ENCODE results near the gene CHD6. TPM values are rescaled to one million over a fixed set of nuclear protein-coding genes. Genes with fewer than 3 reads are reported as not detected.

The CHD6 gene
- total and polyA plus RNA-seq, 2 experiments from 2014 or later: 41.0 to 158 TPM

DNA sequence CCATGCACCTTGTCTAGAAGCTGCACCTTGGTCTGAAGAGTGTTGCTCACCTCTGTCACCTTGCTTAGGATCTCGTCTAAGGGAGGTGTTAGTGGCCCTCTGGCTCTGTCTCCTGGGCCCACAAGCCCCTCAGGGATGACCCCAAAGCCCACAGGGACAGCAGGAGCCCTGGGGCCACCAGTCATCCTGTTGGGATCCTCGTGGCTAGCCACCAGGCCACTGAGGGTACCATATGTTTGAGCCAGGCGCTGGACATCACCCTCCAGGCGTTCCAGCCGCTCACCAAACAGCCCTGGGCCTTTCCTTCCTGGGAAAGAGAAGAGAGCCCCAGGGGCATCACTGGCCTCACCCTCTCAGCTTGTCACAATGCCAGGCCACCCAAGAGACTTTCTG lies 255.4 kb downstream of the CHD6 start:
- ATAC-seq (no peak), DNase-seq (ENCODE audit: low spot score) (no peak)
- Histone ChIP-seq H4K20me1 (replicated peaks; ENCODE audit: insufficient read depth) (no peaks in the 10 kb centered on the region), H3K4me1 (ENCODE audit: insufficient read depth) (peaks cover 5% of the 10 kb centered on the region; the same call in 1 of the 2 replicates), H2AFZ (no peak overlapping the region), H3K4me2 (no peak overlapping the region), H3K79me2 (replicated peaks; ENCODE audit: insufficient read depth) (no peaks in the 10 kb centered on the region), H3K27ac (ENCODE audit: low read depth) (no peak overlapping the region), H3F3A (replicated peaks; ENCODE audit: low read depth) (peaks cover 5% of the 10 kb centered on the region; the same call in 1 of the 2 replicates), H3K27me3 (ENCODE audit: insufficient read depth) (peaks cover 32% of the 10 kb centered on the region), H3K4me3 (no peak overlapping the region), H3K36me3 (ENCODE audit: insufficient read depth) (no peaks in the 10 kb centered on the region), H3K9me2 (ENCODE audit: insufficient read depth) (no peaks in the 10 kb centered on the region)
- TF ChIP-seq ZNF331 (CRISPR knock-in tag; IDR thresholded peaks at IDR 0.05; ENCODE audit: low read depth): no peak
- TF ChIP-seq ZNF114 (CRISPR knock-in tag; IDR thresholded peaks at IDR 0.05): no peak
- no peak for TF ChIP-seq EZH2 (IDR thresholded peaks at IDR 0.05; ENCODE audit: low read depth, unreplicated experiment)
- TF ChIP-seq, protein P1, sequence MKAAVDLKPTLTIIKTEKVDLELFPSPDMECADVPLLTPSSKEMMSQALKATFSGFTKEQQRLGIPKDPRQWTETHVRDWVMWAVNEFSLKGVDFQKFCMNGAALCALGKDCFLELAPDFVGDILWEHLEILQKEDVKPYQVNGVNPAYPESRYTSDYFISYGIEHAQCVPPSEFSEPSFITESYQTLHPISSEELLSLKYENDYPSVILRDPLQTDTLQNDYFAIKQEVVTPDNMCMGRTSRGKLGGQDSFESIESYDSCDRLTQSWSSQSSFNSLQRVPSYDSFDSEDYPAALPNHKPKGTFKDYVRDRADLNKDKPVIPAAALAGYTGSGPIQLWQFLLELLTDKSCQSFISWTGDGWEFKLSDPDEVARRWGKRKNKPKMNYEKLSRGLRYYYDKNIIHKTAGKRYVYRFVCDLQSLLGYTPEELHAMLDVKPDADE (IDR thresholded peaks at IDR 0.05): no peak
- TF ChIP-seq, protein P2, sequence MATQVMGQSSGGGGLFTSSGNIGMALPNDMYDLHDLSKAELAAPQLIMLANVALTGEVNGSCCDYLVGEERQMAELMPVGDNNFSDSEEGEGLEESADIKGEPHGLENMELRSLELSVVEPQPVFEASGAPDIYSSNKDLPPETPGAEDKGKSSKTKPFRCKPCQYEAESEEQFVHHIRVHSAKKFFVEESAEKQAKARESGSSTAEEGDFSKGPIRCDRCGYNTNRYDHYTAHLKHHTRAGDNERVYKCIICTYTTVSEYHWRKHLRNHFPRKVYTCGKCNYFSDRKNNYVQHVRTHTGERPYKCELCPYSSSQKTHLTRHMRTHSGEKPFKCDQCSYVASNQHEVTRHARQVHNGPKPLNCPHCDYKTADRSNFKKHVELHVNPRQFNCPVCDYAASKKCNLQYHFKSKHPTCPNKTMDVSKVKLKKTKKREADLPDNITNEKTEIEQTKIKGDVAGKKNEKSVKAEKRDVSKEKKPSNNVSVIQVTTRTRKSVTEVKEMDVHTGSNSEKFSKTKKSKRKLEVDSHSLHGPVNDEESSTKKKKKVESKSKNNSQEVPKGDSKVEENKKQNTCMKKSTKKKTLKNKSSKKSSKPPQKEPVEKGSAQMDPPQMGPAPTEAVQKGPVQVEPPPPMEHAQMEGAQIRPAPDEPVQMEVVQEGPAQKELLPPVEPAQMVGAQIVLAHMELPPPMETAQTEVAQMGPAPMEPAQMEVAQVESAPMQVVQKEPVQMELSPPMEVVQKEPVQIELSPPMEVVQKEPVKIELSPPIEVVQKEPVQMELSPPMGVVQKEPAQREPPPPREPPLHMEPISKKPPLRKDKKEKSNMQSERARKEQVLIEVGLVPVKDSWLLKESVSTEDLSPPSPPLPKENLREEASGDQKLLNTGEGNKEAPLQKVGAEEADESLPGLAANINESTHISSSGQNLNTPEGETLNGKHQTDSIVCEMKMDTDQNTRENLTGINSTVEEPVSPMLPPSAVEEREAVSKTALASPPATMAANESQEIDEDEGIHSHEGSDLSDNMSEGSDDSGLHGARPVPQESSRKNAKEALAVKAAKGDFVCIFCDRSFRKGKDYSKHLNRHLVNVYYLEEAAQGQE (IDR thresholded peaks at IDR 0.05; ENCODE audit: unreplicated experiment): no peak
- TF ChIP-seq POLR2AphosphoS5 (IDR thresholded peaks at IDR 0.05; ENCODE audit: low read depth): no peak
- TF ChIP-seq, protein P3, sequence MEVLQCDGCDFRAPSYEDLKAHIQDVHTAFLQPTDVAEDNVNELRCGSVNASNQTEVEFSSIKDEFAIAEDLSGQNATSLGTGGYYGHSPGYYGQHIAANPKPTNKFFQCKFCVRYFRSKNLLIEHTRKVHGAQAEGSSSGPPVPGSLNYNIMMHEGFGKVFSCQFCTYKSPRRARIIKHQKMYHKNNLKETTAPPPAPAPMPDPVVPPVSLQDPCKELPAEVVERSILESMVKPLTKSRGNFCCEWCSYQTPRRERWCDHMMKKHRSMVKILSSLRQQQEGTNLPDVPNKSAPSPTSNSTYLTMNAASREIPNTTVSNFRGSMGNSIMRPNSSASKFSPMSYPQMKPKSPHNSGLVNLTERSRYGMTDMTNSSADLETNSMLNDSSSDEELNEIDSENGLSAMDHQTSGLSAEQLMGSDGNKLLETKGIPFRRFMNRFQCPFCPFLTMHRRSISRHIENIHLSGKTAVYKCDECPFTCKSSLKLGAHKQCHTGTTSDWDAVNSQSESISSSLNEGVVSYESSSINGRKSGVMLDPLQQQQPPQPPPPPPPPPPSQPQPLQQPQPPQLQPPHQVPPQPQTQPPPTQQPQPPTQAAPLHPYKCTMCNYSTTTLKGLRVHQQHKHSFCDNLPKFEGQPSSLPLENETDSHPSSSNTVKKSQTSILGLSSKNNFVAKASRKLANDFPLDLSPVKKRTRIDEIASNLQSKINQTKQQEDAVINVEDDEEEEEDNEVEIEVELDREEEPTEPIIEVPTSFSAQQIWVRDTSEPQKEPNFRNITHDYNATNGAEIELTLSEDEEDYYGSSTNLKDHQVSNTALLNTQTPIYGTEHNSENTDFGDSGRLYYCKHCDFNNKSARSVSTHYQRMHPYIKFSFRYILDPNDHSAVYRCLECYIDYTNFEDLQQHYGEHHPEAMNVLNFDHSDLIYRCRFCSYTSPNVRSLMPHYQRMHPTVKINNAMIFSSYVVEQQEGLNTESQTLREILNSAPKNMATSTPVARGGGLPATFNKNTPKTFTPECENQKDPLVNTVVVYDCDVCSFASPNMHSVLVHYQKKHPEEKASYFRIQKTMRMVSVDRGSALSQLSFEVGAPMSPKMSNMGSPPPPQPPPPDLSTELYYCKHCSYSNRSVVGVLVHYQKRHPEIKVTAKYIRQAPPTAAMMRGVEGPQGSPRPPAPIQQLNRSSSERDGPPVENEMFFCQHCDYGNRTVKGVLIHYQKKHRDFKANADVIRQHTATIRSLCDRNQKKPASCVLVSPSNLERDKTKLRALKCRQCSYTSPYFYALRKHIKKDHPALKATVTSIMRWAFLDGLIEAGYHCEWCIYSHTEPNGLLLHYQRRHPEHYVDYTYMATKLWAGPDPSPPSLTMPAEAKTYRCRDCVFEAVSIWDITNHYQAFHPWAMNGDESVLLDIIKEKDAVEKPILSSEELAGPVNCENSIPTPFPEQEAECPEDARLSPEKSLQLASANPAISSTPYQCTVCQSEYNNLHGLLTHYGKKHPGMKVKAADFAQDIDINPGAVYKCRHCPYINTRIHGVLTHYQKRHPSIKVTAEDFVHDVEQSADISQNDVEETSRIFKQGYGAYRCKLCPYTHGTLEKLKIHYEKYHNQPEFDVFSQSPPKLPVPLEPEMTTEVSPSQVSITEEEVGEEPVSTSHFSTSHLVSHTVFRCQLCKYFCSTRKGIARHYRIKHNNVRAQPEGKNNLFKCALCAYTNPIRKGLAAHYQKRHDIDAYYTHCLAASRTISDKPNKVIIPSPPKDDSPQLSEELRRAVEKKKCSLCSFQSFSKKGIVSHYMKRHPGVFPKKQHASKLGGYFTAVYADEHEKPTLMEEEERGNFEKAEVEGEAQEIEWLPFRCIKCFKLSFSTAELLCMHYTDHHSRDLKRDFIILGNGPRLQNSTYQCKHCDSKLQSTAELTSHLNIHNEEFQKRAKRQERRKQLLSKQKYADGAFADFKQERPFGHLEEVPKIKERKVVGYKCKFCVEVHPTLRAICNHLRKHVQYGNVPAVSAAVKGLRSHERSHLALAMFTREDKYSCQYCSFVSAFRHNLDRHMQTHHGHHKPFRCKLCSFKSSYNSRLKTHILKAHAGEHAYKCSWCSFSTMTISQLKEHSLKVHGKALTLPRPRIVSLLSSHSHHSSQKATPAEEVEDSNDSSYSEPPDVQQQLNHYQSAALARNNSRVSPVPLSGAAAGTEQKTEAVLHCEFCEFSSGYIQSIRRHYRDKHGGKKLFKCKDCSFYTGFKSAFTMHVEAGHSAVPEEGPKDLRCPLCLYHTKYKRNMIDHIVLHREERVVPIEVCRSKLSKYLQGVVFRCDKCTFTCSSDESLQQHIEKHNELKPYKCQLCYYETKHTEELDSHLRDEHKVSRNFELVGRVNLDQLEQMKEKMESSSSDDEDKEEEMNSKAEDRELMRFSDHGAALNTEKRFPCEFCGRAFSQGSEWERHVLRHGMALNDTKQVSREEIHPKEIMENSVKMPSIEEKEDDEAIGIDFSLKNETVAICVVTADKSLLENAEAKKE (CRISPR knock-in tag; IDR thresholded peaks at IDR 0.05): no peak
- no peak for TF ChIP-seq STAT1 (IDR thresholded peaks at IDR 0.05; ENCODE audit: unreplicated experiment)
- TF ChIP-seq JUNB (IDR thresholded peaks at IDR 0.05; ENCODE audit: unreplicated experiment): no peak
- TF ChIP-seq NANOG (IDR thresholded peaks at IDR 0.05; ENCODE audit: borderline replicate concordance): no peak
- TF ChIP-seq CREB1 (CRISPR knock-in tag; IDR thresholded peaks at IDR 0.05; ENCODE audit: low read depth): no peak
- TF ChIP-seq, protein P4, sequence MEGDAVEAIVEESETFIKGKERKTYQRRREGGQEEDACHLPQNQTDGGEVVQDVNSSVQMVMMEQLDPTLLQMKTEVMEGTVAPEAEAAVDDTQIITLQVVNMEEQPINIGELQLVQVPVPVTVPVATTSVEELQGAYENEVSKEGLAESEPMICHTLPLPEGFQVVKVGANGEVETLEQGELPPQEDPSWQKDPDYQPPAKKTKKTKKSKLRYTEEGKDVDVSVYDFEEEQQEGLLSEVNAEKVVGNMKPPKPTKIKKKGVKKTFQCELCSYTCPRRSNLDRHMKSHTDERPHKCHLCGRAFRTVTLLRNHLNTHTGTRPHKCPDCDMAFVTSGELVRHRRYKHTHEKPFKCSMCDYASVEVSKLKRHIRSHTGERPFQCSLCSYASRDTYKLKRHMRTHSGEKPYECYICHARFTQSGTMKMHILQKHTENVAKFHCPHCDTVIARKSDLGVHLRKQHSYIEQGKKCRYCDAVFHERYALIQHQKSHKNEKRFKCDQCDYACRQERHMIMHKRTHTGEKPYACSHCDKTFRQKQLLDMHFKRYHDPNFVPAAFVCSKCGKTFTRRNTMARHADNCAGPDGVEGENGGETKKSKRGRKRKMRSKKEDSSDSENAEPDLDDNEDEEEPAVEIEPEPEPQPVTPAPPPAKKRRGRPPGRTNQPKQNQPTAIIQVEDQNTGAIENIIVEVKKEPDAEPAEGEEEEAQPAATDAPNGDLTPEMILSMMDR (conservative IDR thresholded peaks at IDR 0.05; ENCODE audit: low read depth in 2 of 2): no peak
- TF ChIP-seq EZH2phosphoT487 (IDR thresholded peaks at IDR 0.05; ENCODE audit: unreplicated experiment): no peak
- H3K36me3 Mint-ChIP-seq (ENCODE audit: low read depth): no peaks in the 10 kb centered on the region; the same call in 2 of the 3 replicates
- no peaks in the 10 kb centered on the region for H3K9me3 Mint-ChIP-seq
- peaks cover 23% of the 10 kb centered on the region for H3K27me3 Mint-ChIP-seq (ENCODE audit: insufficient read depth, low read depth, poor library complexity)
- H3K4me1 Mint-ChIP-seq: peaks cover 11% of the 10 kb centered on the region
- no peak overlapping the region for H3K4me3 Mint-ChIP-seq
- no peak overlapping the region for H3K27ac Mint-ChIP-seq
